HL-60/S4 treated with phorbol 12-myristate 13-acetate at 8.2 ng/mL for 4 days and 3 days (cell line): ENCODE data around the gene NCAM1.

Source experiments
- in situ Hi-C: fragments of 300-500 bp; cut with MboI; formaldehyde crosslinking; loops from 2 replicates; pipeline ENCODE4 v1.15.0; 2022; ENCODE audit warnings: low sequenced_read_pairs

NCAM1 gene

GRCh38 chr11:113197446-113197845 lies 236.2 kb downstream of the NCAM1 start:
- in situ Hi-C loops: no loop called here

GRCh38 chr11:113198972-113199661 lies 237.9 kb downstream of the NCAM1 start:
- in situ Hi-C loops: no loop called here

DNA sequence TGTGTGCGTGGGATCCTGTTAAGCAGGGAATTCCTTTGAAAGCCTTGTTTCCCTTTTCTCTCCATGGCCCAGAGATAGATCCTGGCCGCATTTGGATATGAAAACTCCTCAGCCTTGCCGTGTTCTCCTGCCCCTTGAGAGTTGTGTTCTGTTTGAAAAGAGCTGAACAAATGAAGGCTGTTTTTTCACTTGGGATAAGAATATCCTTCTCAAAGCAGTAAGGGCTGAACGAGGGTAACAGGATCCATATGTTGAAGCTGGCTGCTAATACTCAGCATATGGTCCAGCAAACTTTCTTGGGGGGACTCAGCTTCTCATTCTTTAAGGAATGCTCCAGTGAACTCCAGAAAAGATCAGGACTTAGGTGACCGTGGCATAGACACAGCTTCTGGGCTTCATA lies 238.6 kb downstream of the NCAM1 start:
- in situ Hi-C loops: no loop called here

- in situ Hi-C loops: no loop called here
Measured at GRCh38 chr11:113201054-113201818, 240.0 kb downstream of the NCAM1 start.

GRCh38 chr11:113202431-113202830 lies 241.2 kb downstream of the NCAM1 start:
- in situ Hi-C loops: no loop called here

DNA sequence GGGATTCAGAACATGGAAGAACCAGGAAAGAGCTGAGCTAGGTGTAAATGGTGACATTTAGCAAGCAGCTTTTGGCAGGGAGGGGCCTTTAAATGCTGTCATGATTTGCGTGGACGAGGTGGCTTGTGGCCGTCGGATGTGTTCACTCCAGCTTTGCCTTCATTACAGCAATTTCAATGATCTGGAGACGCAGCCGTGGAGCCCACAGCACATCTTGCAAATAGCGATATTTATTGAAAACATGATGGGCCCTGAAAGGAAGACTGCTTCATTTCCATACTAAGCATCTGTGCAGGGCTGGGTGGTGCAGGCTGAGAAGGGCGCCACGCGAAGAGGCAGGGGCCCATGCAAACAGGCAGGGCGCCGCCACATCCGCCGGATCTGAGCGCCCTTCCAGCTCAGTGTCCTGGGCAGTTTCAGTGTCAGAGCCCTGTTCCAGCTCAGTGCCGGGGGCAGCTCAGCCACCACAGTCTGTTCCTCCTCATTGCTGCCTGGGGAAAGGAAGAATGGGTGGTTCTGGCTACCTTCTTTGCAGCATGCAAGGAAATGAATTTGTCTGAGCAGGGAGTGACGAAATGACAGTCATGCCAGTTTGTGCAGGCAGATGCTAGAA lies 242.0 kb downstream of the NCAM1 start:
- in situ Hi-C loops: no loop called here

DNA sequence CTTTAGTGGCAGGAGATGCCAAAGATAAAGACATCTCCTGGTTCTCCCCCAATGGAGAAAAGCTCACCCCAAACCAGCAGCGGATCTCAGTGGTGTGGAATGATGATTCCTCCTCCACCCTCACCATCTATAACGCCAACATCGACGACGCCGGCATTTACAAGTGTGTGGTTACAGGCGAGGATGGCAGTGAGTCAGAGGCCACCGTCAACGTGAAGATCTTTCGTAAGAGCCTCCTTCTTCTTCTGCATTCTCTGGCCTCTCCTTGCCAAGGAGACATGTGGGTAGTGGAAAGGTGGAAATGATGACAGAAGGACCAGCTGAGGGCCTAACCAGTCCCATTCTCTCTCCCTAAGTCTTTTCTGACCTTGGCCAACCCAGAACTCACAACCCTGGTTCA lies 243.1 kb downstream of the NCAM1 start:
- in situ Hi-C loops: no loop called here

DNA sequence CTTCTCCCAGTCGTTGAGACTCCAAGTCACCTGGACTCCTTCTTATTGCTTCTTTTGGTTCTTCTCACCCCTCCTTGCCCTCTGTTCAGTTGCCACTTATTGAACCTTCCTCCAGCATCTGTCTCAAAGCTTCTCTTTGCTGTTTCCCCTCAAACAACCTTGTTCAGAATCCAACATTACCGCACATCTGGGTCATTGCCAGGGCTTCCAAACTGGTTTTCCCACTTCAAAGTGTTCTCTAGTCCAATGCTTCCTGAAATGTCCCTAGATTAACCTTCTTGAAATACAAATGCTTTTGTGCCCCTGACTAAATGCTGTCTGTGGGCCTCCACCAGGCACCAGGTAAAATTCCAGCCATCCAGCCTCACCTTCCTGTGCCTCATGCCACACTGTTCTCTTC lies 252.3 kb downstream of the NCAM1 start:
- in situ Hi-C loops: no loop called here

DNA sequence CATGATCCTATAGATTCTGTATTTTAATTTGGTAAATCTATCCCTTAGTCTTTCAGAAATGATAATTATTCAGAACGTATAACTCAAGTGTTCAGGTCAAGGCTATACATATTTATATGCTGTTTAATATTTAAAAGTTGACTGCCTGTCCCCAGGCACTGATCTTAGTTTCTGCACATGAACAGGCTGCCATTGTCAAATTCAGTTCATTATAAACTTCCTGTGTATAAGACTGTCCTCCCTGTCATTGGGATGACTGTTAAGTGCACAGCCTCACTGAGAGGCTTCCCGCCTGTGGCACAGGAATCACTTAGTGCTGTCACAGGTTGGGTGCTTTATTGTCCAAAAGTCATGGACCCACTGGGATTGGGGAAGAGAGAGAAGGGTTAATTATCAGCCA lies 261.0 kb downstream of the NCAM1 start:
- in situ Hi-C loops: no loop called here

DNA sequence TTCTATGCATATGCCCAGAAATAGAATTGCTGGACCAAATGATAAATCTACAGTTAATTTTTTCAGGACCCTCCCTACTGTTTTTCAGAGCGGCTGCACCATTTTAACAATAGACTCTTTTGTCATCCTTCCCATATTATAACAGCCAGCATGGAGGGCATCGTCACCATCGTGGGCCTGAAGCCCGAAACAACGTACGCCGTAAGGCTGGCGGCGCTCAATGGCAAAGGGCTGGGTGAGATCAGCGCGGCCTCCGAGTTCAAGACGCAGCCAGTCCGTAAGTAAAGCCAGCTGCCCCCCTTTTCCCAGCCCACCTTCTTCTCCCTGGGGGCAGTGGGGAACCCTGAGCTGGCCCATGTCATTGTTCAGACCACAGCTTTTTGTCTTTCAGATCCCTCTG lies 273.7 kb downstream of the NCAM1 start:
- in situ Hi-C loops: no loop called here

- in situ Hi-C loops: no loop called here
Measured at GRCh38 chr11:113237261-113237660, 276.0 kb downstream of the NCAM1 start.

GRCh38 chr11:113238721-113239120 lies 277.5 kb downstream of the NCAM1 start:
- in situ Hi-C loops: no loop called here

DNA sequence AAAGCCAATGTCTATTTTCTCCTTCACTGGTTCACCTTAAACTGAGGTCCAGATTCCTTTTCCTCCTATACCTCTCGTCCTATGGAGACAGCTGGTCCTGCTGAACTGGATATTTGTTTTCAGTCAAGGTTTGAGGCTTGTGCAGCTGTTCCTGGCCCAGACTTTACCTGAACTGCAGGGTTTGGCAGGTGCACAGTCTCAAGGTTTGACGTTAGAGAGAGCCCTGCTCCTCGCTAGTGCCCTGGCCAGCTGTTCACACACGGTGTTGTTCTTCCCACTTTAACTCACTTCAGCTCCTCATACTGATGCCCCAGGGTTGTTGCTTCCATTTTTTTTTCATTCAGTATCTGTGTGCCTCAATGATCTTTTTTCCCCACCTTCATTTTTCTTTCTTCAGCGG lies 279.2 kb downstream of the NCAM1 start:
- in situ Hi-C loops: no loop called here

GRCh38 chr11:113240790-113241635 lies 279.8 kb downstream of the NCAM1 start:
- in situ Hi-C loops: no loop called here

DNA sequence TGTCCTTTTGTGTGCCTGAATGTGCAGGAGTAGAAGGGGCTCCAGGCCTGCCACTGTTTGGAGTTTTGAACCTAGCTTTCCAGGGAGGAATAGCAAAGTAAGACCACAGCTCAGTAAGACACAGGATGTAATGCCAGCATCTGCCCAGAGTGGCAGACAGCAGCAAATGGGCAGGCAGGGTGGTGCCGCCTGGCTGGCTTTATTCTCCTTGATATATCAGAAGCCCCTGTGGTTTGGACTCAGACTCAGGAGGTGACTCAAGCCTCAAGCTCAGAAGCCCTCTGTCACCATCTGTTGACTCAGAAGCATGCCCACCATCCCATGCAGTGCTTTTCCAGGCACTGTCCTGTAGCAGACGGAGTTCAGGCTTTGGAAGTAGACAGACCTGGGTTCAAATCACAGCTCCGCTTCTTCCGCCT lies 280.4 kb downstream of the NCAM1 start:
- in situ Hi-C loops: no loop called here

DNA sequence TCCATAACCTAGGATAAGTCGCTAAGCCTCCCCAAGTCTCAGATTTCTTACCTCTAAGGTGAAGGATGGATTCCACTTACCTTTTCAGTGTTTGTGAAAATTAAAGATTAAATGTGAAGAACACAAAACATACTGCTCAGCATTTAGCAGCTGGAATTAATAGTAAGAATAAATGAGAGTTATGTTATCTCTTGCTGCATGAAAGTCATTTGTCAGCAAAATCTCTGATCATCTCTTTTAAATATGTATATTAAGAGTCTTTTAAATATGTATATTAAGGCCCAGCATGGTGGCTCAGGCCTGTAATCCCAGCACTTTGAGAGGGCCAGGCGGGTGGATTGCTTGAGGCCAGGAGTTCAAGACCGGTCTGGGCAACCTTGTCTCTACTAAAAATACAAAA lies 280.8 kb downstream of the NCAM1 start:
- in situ Hi-C loops: no loop called here

DNA sequence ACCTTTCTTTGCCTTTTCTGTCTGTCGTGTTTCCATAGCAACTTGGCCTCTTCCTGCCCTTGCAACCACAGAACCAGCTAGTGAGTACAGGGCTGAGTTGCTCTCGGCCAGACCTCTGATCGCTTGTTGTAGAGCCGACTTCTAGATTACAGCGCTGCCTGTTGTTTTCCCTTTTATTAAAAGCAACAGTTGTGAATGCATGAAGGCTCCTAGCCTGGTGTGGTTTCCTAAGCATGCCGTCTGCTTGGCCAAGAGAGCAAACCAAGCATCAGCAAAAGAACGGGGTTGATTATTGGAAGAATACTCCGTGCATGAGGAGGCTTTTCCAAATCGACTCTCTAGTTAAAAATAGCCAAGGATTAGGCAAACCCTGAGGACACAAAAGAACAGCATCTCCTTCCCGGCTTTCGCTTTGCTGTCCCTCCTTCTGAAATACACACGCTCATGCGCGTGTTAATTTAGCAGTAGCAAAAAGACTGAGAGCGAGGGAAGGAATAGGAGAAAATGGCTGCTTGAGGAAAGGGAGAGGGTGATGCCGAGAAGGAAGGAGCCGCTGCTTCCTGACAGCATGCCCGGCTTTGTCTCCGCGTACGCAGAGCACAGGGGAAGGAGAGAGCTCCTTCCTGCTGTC lies 281.7 kb downstream of the NCAM1 start:
- in situ Hi-C loops: no loop called here

DNA sequence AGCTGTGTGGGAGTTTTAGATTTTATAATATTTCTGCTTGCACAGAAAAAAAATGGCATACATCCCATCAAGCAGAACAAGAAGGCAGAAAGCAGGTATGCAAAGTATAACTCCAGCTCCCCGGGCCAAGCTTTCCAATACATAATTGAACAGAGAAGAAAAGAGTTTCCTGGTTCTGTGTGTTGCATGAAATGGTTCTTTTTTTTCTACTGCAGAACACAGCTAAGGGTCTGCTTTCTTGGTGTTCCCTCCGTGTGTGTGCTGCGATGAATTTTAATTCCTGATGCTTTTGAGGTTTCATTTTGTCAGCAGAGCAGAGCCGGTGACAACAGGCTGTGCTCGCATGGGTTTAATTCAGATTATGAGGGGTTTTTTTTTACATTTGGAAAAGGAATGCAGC lies 282.5 kb downstream of the NCAM1 start:
- in situ Hi-C loops: no loop called here

- in situ Hi-C loops: no loop called here
Measured at GRCh38 chr11:113245216-113245615, 284.0 kb downstream of the NCAM1 start.

DNA sequence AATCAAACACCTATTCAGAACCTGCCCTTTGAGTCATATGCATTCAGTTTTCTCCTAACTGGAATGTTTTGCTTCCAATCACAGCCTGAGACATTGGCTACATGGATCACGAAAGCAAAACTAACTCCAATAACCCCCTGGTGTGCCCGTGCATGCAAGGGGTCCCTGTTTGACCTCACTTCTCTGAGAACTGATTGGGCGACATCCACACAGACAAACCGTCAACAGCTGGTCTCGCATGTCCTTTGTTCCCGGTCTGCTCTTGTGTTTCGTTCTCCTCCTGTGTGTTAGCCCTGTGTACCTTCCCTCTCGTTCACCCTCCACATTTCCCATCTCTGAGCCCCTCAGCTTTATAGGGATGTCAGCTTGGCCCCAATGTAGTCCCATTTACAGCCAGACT lies 286.0 kb downstream of the NCAM1 start:
- in situ Hi-C loops: no loop called here

DNA sequence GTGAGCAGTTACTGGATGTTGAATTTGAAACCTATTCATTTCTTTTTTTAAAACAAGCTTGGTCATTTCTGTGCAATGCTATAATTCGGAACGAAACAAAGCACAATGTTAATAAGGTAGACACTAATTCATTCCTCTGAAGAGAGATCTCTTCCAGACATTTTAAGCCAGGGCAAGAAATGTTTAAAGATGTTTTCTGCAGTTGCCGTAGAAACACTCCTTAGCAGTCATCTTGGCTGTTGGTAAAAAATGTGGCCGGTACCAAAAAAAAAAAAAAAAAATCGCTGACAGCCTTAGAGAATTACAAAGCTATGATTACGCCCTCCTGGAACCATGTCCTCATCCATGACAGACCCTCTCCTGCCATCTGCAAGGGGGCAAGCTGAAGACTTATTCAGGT lies 286.7 kb downstream of the NCAM1 start:
- in situ Hi-C loops: no loop called here
